PC-9 (cell line): ENCODE measurements around the gene UVRAG.

Experiments
- EZH2 ChIP-seq: fragments of 200-600 bp; sonication (generic); IDR thresholded peaks from 2 replicates; pipeline ENCODE4 v1.8.0; 2017; ENCODE audit warnings: antibody characterized with exemption, low read depth
- TF ChIP-seq, protein P1 (sequence below): fragments of 200-600 bp; sonication (generic); conservative IDR thresholded peaks from 2 replicates; pipeline ENCODE4 v1.6.1; 2017; ENCODE audit warnings: mixed run types, antibody characterized with exemption, mild to moderate bottlenecking, moderate library complexity

DNA sequence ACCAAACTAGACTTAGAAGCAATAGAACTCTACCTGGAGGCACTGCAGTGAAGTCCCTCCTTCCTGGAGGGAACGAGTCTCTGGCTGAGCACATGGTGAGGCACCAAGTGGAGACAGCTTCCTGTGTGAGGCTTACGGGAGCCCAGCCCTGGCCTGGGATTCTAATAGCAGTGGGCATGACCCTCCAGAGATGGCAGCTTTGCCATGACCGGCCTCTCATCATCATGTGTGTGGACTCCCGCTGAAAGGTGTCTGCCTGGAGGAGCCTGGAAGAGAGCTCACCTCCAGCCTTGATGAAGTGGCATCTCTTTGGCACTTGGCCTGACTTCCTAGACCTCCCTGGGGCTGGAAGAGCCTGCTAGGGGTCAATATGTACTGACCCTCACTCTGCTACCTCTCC is 38.5 kb upstream of the UVRAG start:
- TF ChIP-seq, protein P1, sequence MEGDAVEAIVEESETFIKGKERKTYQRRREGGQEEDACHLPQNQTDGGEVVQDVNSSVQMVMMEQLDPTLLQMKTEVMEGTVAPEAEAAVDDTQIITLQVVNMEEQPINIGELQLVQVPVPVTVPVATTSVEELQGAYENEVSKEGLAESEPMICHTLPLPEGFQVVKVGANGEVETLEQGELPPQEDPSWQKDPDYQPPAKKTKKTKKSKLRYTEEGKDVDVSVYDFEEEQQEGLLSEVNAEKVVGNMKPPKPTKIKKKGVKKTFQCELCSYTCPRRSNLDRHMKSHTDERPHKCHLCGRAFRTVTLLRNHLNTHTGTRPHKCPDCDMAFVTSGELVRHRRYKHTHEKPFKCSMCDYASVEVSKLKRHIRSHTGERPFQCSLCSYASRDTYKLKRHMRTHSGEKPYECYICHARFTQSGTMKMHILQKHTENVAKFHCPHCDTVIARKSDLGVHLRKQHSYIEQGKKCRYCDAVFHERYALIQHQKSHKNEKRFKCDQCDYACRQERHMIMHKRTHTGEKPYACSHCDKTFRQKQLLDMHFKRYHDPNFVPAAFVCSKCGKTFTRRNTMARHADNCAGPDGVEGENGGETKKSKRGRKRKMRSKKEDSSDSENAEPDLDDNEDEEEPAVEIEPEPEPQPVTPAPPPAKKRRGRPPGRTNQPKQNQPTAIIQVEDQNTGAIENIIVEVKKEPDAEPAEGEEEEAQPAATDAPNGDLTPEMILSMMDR: no peak
- TF ChIP-seq EZH2: no peak
